Astrocyte (in vitro differentiated cells and primary cell): ENCODE results near the gene ADNP. TPM values are rescaled to one million over a fixed set of nuclear protein-coding genes. Genes with fewer than 3 reads are reported as not detected.
A peak's percentile ranks its signal among the peaks of the same experiment; 100 is the strongest.

Experiments
- DNase-seq: peaks from one replicate; pipeline ENCODE4 v3.0.0-alpha.2; 2010; ENCODE audit warnings: low read depth
- FAIRE-seq: peaks from 2 replicates; lab custom pipeline; 2011; peaks lifted over from hg19 to GRCh38; lab: Jason Lieb, UNC
- H2AFZ ChIP-seq: 2 replicates; pipeline ENCODE4 v1.6.0; 2012; ENCODE audit warnings: low read depth, low read length, inconsistent platforms
- H3K27ac ChIP-seq: 2 replicates; pipeline ENCODE4 v1.5.1; 2011; ENCODE audit warnings: low read depth, low read length, inconsistent platforms
- H3K27me3 ChIP-seq: 2 replicates; pipeline ENCODE4 v1.6.0; 2011; ENCODE audit warnings: low read length, inconsistent platforms; ENCODE audit not compliant: insufficient read depth
- H3K36me3 ChIP-seq: 2 replicates; pipeline ENCODE4 v1.5.1; 2011; ENCODE audit warnings: low read length, inconsistent platforms; ENCODE audit not compliant: insufficient read depth
- H3K4me1 ChIP-seq: 2 replicates; pipeline ENCODE4 v1.5.1; 2011; ENCODE audit warnings: low read length, inconsistent platforms; ENCODE audit not compliant: insufficient read depth
- H3K4me2 ChIP-seq: 2 replicates; pipeline ENCODE4 v1.6.0; 2012; ENCODE audit warnings: low read length, inconsistent platforms
- H3K4me3 ChIP-seq: 2 replicates; pipeline ENCODE4 v1.5.1; 2011; ENCODE audit warnings: low read depth, mild to moderate bottlenecking, low read length, inconsistent platforms; ENCODE audit not compliant: insufficient read depth
- H3K79me2 ChIP-seq: 2 replicates; pipeline ENCODE4 v1.6.0; 2012; ENCODE audit warnings: mild to moderate bottlenecking, low read length, inconsistent platforms; ENCODE audit not compliant: insufficient read depth
- H3K9ac ChIP-seq: 2 replicates; pipeline ENCODE4 v1.6.0; 2012; ENCODE audit warnings: mild to moderate bottlenecking, low read length, inconsistent platforms
- H3K9me3 ChIP-seq: 2 replicates; pipeline ENCODE4 v1.5.1; 2012; ENCODE audit warnings: low read depth, mild to moderate bottlenecking, low read length, inconsistent platforms; ENCODE audit not compliant: insufficient read depth
- H4K20me1 ChIP-seq: 2 replicates; pipeline ENCODE4 v1.6.0; 2012; ENCODE audit warnings: low read length, inconsistent platforms; ENCODE audit not compliant: insufficient read depth
- H3K27ac Mint-ChIP-seq: one replicate; pipeline ENCODE4 v1.8.0; 2021; ENCODE audit warnings: mild to moderate bottlenecking, mixed read lengths; ENCODE audit not compliant: unreplicated experiment
- H3K27me3 Mint-ChIP-seq: one replicate; pipeline ENCODE4 v1.8.0; 2021; ENCODE audit warnings: low read depth, mixed read lengths; ENCODE audit not compliant: unreplicated experiment
- H3K36me3 Mint-ChIP-seq: one replicate; pipeline ENCODE4 v1.8.0; 2021; ENCODE audit warnings: low read depth, mixed read lengths; ENCODE audit not compliant: unreplicated experiment
- H3K4me1 Mint-ChIP-seq: one replicate; pipeline ENCODE4 v1.8.0; 2021; ENCODE audit warnings: low read depth, mixed read lengths; ENCODE audit not compliant: unreplicated experiment
- H3K4me3 Mint-ChIP-seq: one replicate; pipeline ENCODE4 v1.8.0; 2021; ENCODE audit warnings: mild to moderate bottlenecking, moderate library complexity, mixed read lengths; ENCODE audit not compliant: unreplicated experiment
- H3K9me3 Mint-ChIP-seq: one replicate; pipeline ENCODE4 v1.8.0; 2021; ENCODE audit warnings: mild to moderate bottlenecking, mixed read lengths; ENCODE audit not compliant: unreplicated experiment
- CTCF ChIP-seq: IDR thresholded peaks from 2 replicates; pipeline ENCODE4 v1.5.1; 2011; ENCODE audit warnings: low read depth, mild to moderate bottlenecking, inconsistent platforms, low read length, moderate library complexity; ENCODE audit not compliant: insufficient read depth
- EZH2 ChIP-seq: IDR thresholded peaks from 2 replicates; pipeline ENCODE4 v1.6.1; 2012; ENCODE audit warnings: mild to moderate bottlenecking, low read length, inconsistent platforms; ENCODE audit not compliant: insufficient read depth
- total RNA-seq: library from RNA; stranded (reverse); gene quantifications from 2 replicates; pipeline ENCODE4 v1.2.1, GENCODE V29; 2021

The ADNP gene
- total RNA-seq, 1 donor from 2014 or later: 72.1 TPM

- TF ChIP-seq CTCF (no peak), EZH2 (no peak)
These were observed 72.1 kb downstream of the ADNP start for GRCh38 chr20:50859161-50859560.

GRCh38 chr20:50858525-50858924 lies 72.7 kb downstream of the ADNP start:
- DNase-seq (no peak), FAIRE-seq (no peak)
- Histone ChIP-seq H3K4me2 (no peak overlapping the region), H2AFZ (no peak overlapping the region), H3K27me3 (no peaks in the 10 kb centered on the region), H3K4me3 (no peak overlapping the region), H3K79me2 (no peaks in the 10 kb centered on the region), H3K9ac (no peak overlapping the region), H3K9me3 (no peaks in the 10 kb centered on the region), H3K4me1 (no peaks in the 10 kb centered on the region), H3K36me3 (no peaks in the 10 kb centered on the region), H3K27ac (no peak overlapping the region), H4K20me1 (peaks cover 6% of the 10 kb centered on the region)
- H3K27ac Mint-ChIP-seq: no peak overlapping the region
- no peak for TF ChIP-seq EZH2
- TF ChIP-seq CTCF: no peak
- H3K27me3 Mint-ChIP-seq: no peaks in the 10 kb centered on the region
- peaks cover 4% of the 10 kb centered on the region for H3K36me3 Mint-ChIP-seq
- peaks cover 5% of the 10 kb centered on the region for H3K4me1 Mint-ChIP-seq
- H3K4me3 Mint-ChIP-seq: no peak overlapping the region
- no peaks in the 10 kb centered on the region for H3K9me3 Mint-ChIP-seq

More at GRCh38 chr20:50859161-50859560, 72.1 kb downstream of the ADNP start:
- H3K9me3 Mint-ChIP-seq: no peaks in the 10 kb centered on the region
- DNase-seq (no peak), FAIRE-seq (no peak)
- no peaks in the 10 kb centered on the region for H3K79me2 ChIP-seq
- H3K4me3 Mint-ChIP-seq: no peak overlapping the region
- H3K4me3 ChIP-seq: no peak overlapping the region
- no peaks in the 10 kb centered on the region for H3K4me1 ChIP-seq
- no peaks in the 10 kb centered on the region for H3K9me3 ChIP-seq
- H3K9ac ChIP-seq: no peak overlapping the region
- no peaks in the 10 kb centered on the region for H3K27me3 ChIP-seq
- no peaks in the 10 kb centered on the region for H3K27me3 Mint-ChIP-seq
- no peak overlapping the region for H3K27ac ChIP-seq
- H3K27ac Mint-ChIP-seq: peak overlapping the region; percentile 41
- no peaks in the 10 kb centered on the region for H3K36me3 ChIP-seq
- H4K20me1 ChIP-seq: peaks cover 6% of the 10 kb centered on the region
- H2AFZ ChIP-seq: no peak overlapping the region
- no peak overlapping the region for H3K4me2 ChIP-seq
- peaks cover 4% of the 10 kb centered on the region for H3K36me3 Mint-ChIP-seq
- H3K4me1 Mint-ChIP-seq: peaks cover 5% of the 10 kb centered on the region

GRCh38 chr20:50857348-50857747 lies 73.9 kb downstream of the ADNP start:
- TF ChIP-seq EZH2: no peak
- no peak for TF ChIP-seq CTCF
- Mint-ChIP-seq H3K4me3 (no peak overlapping the region), H3K36me3 (peaks cover 4% of the 10 kb centered on the region), H3K4me1 (peaks cover 5% of the 10 kb centered on the region), H3K9me3 (no peaks in the 10 kb centered on the region), H3K27me3 (no peaks in the 10 kb centered on the region), H3K27ac (no peak overlapping the region)
- no peak overlapping the region for H3K4me2 ChIP-seq
- no peaks in the 10 kb centered on the region for H3K27me3 ChIP-seq
- no peaks in the 10 kb centered on the region for H3K36me3 ChIP-seq
- H3K9me3 ChIP-seq: no peaks in the 10 kb centered on the region
- H3K79me2 ChIP-seq: no peaks in the 10 kb centered on the region
- DNase-seq (no peak), FAIRE-seq (no peak)
- no peak overlapping the region for H3K9ac ChIP-seq
- H2AFZ ChIP-seq: no peak overlapping the region
- no peak overlapping the region for H3K27ac ChIP-seq
- peaks cover 6% of the 10 kb centered on the region for H4K20me1 ChIP-seq
- no peak overlapping the region for H3K4me3 ChIP-seq
- H3K4me1 ChIP-seq: no peaks in the 10 kb centered on the region
